Heart left ventricle (tissue), 16 donors: Measurements from ENCODE around the gene KRTAP10-1. TPM values are rescaled to one million over a fixed set of nuclear protein-coding genes. Genes with fewer than 3 reads are reported as not detected.

Source experiments
- ATAC-seq, 4 donors: fragments of 200-7000 bp; cut with Tn5 transposase; one replicate each; pipeline ENCODE4 v1.9.1; 2020 to 2022; ENCODE audit warnings: moderate library complexity in 4 of 4, mild to moderate bottlenecking in 3 of 4, moderate number of reproducible peaks in 1 of 4
- DNase-seq, 5 donors: peaks; one replicate each; pipeline ENCODE4 v3.0.0-alpha.2; 2020
- H3K27ac ChIP-seq, 12 donors: fragments of 200-600 bp; sonication (generic) in 4 of 12; one replicate each; pipeline versions ENCODE4 v1.5.0 to v1.8.0; 2016 to 2022; ENCODE audit warnings: mild to moderate bottlenecking in 2 of 12
- H3K27me3 ChIP-seq, 9 donors: fragments of 200-600 bp; sonication (generic) in 2 of 9; one replicate each; pipeline versions ENCODE4 v1.5.1 to v1.8.0; 2016 to 2022; ENCODE audit warnings: mild to moderate bottlenecking in 3 of 9
- H3K36me3 ChIP-seq, 9 donors: fragments of 200-600 bp; sonication (generic) in 2 of 9; one replicate each; pipeline versions ENCODE4 v1.5.0 to v1.8.0; 2018 to 2022; ENCODE audit warnings: mild to moderate bottlenecking in 2 of 9
- H3K4me1 ChIP-seq, 12 donors: fragments of 200-600 bp; sonication (generic) in 4 of 12; one replicate each; pipeline versions ENCODE4 v1.5.0 to v1.8.0; 2016 to 2022; ENCODE audit warnings: mild to moderate bottlenecking in 3 of 12
- H3K4me3 ChIP-seq, 12 donors: fragments of 200-600 bp; sonication (generic) in 4 of 12; one replicate each; pipeline versions ENCODE4 v1.5.0 to v1.8.0; 2017 to 2022; ENCODE audit warnings: mild to moderate bottlenecking in 9 of 12, moderate library complexity in 4 of 12
- H3K9me3 ChIP-seq, 12 donors: fragments of 200-600 bp; sonication (generic) in 4 of 12; one replicate each; pipeline versions ENCODE4 v1.5.0 to v1.8.0; 2016 to 2022; ENCODE audit warnings: mild to moderate bottlenecking in 1 of 12
- CTCF ChIP-seq, 12 donors: fragments of 200-600 bp; sonication (generic) in 4 of 12; IDR thresholded peaks; one replicate each; pipeline versions ENCODE4 v1.5.0 to v1.8.0; 2018 to 2022; ENCODE audit warnings: antibody characterized with exemption in 12 of 12, mild to moderate bottlenecking in 5 of 12
- POLR2A ChIP-seq, 2 donors: fragments of 450-650 bp; IDR thresholded peaks; one replicate each; pipeline ENCODE4 v1.6.1; 2017; ENCODE audit warnings: antibody characterized with exemption in 2 of 2, mild to moderate bottlenecking in 2 of 2, moderate library complexity in 2 of 2
- WGBS, 4 donors: extraction: QIAGEN DNeasy Blood & Tissue Kit in 2 of 4; methylation state at CpG; one replicate each; pipeline versions ENCODE4 v1.1.5 to v1.1.7; 2013 to 2018; 5-methylcytosine and 5-hydroxymethylcytosine counted together
- intact Hi-C, 10 donors: fragments of 100-400 bp; cut with DNase I; formaldehyde crosslinking; loops; one replicate each; pipeline versions ENCODE4 v1.11.1 to v1.14.2; 2022
- polyA plus RNA-seq, 2 donors: library from polyadenylated mRNA; stranded (reverse); fragments of 200-250 nt; gene quantifications; one replicate each; pipeline ENCODE4 v1.2.3, GENCODE V29; 2013
- total RNA-seq, 9 donors: library from RNA; depleted of rRNA in 2 of 9; stranded (reverse); fragments of >200 nt in 2 of 9; fragmentation: NEBNext Ultra II Directional in 3 of 9; extraction: Animal tissue kit (Norgen Biotek cat#: 25700) in 3 of 9; gene quantifications; one replicate each; pipeline versions ENCODE4 v1.1.0 to v1.2.4, GENCODE V29; 2016 to 2023
- donor health status: ischemic (EF 13 %, LVEDD 7.1; RV severe dilation, severe dysfunction).
- donor health status: healthy with polysubstance abuse.
- donor health status: DM: no; HTN: yes; CAD: no.
- donor health status: DM: no; HTN: no; CAD: no.
- donor health status: ischemic (EF 25% LVEDD 6.9; RV normal size, moderate dysfunction).
- donor health status: ischemic (EF 25% LVEDD 5.7; RV mildly dilated, moderate dysfunction).
- donor health status: healthy.
- donor health status: DM: yes; HTN: yes; CAD: no.
- donor health status: ischemic (EF 35%, LVEDD 5.7; RV mildly dilated, moderate dysfunction).
- donor health status: nonischemic (EF 11% LVEDD 7.7; RV severe dilation, severe dysfunction).
- donor health status: DM: yes; HTN: yes; CAD: no.
- donor health status: PGD.
- donor health status: ischemic (EF 29% LVEDD 5.4; RV normal size, mild dysfunction).
- donor health status: nonischemic (EF 23%, LVEDD 6.1; RV moderate dilation, normal function).

The KRTAP10-1 gene
- total and polyA plus RNA-seq, 11 donors, result not detected

DNA sequence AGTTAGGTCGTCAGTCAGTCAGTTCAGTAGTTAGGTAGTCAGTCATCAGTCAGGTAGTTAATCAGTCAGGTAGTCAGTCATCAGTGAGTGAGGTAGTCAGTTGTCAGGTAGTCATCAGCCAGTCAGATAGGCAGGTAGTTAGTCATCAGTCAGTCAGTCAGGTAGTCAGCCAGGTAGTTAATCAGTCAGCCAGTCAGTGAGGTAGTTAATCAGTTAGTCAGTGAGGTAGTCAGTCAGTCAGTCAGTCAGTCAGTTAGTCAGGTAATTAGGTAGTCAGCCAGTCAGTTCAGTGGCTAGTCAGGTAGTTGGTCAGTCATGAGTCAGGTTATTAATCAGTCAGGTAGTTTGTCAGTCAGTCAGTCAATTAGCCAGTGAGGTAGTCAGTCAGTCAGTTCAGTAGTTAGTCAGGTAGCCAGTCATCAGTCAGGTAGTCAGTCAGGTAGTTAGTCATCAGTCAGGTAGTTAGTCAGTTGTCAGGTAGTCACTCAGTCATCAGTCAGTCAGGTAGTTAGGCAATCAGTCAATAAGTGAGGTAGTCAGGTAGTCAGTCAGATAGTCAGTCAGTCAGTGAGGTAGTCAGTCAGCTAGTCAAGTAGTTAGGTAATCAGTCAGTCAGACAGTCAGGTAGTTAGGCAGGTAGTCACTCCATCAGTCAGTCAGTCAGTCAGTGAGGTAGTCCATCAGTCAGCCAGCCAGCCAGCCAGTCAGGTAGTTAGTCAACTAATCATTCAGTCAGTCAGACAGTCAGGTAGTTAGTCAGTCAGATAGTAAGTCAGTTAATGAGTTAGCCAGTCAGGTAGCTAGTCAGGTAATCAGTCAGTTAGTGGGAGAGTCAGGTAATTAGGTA, 16.2 kb downstream of the KRTAP10-1 start:
- TF ChIP-seq POLR2A (IDR thresholded peaks at IDR 0.05) (no peak), CTCF (IDR thresholded peaks at IDR 0.05) (no peak)
- DNase-seq, result no peak
- intact Hi-C loops, result no loop called here
- ATAC-seq, result no peak
- no peaks in the 10 kb centered on the region for H3K36me3 ChIP-seq
- no peak overlapping the region for H3K4me3 ChIP-seq
- H3K4me1 ChIP-seq, result no peaks in the 10 kb centered on the region
- H3K27me3 ChIP-seq, result peaks cover 0 to 10% (median 0%) of the 10 kb centered on the region in 9 donors
- H3K9me3 ChIP-seq, result no peaks in the 10 kb centered on the region
- 78 to 87% (median 83%) methylated on average over 1 of the region's 1 CpG for WGBS, 4 donors
- no peak overlapping the region for H3K27ac ChIP-seq

DNA sequence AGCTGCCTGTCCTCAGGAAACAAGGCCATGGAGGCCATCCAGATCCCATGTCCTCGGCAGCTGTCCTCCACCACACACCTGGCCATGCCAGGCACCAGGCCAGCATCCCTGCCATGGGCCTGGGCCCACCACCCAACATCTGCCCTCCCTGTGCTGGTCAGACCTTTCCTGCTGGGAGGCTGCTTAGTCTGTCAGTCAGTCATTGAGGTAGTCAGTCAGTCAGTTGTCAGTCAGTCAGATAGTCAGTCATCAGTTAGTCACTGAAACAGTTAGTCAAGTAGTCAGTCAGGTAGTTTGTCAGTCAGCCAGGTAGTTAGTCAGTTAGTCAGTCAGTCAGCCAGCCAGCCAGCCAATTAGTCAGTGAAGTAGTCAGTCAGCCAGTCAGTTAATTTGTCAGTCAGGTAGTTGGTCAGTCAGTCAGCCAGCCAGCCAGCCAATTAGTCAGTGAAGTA, 17.2 kb downstream of the KRTAP10-1 start:
- Histone ChIP-seq H3K4me3 (no peak overlapping the region), H3K27ac (no peak overlapping the region), H3K4me1 (no peaks in the 10 kb centered on the region), H3K9me3 (no peaks in the 10 kb centered on the region), H3K36me3 (no peaks in the 10 kb centered on the region), H3K27me3 (peaks cover 0 to 10% (median 0%) of the 10 kb centered on the region in 9 donors)
- intact Hi-C loops, result no loop called here
- WGBS, 4 donors, result 72 to 100% (median 78%) methylated on average over 1 of the region's 1 CpG; no CpG with 5 or more reads in 1 of the 4 donors
- no peak for TF ChIP-seq POLR2A (IDR thresholded peaks at IDR 0.05)
- no peak for TF ChIP-seq CTCF (IDR thresholded peaks at IDR 0.05)
- DNase-seq, result no peak
- no peak for ATAC-seq

DNA sequence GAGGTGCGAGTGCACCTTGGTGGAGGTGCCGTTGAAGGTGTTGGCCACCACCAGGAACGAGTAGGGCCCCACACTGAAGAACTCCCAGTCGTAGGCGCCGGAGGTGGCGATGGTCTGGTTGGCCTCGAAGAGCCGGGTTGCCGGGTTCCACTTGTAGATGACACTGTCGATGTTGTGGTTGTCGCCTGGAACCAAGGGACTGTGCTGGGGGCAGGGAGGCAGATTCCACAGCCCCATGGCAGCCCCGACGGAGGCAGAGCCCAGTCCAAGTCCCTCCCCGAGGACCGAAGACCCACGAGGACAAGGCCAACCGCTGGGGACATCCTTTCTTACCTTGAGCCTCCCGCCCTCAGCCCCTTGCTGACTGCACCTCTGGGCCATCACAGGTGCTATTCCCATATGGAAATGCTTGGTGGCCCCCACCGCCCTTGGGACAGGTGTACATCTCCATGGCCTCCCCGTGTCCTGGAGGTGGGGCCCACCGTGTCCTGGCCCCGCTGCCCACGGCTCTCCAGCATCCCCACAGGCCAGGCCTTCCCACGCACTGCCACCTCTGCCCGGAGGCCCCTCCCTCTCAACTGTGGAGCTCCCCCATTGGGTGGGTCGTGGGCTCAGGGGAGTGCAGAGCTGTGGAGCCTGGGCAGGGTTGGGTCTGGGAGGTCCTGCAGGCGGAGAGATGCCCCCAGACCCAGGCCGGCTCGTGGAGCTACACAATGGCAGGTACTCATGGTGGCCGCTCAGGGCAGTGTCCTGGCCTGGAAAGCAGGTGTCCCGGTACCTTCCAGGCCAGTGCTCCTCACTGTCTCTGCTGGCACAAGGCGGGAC, 17.9 kb downstream of the KRTAP10-1 start:
- Histone ChIP-seq H3K27ac (no peak overlapping the region), H3K9me3 (no peaks in the 10 kb centered on the region), H3K27me3 (peaks cover 0 to 10% (median 0%) of the 10 kb centered on the region in 9 donors), H3K4me3 (no peak overlapping the region), H3K36me3 (no peaks in the 10 kb centered on the region), H3K4me1 (no peaks in the 10 kb centered on the region)
- ATAC-seq, result peak in 1 of 4 donors; percentile 11
- 89 to 92% (median 90%) methylated on average over 22 to 33 of the region's 33 CpGs for whole genome bisulfite sequencing, 4 donors
- TF ChIP-seq POLR2A (IDR thresholded peaks at IDR 0.05) (no peak), CTCF (IDR thresholded peaks at IDR 0.05) (no peak)
- intact Hi-C loops, result no loop called here
- peak in 3 of 5 donors; percentile 15 to 44 (median 18) for DNase-seq
